GM23338 (cell line): ENCODE measurements around the gene AGFG1.

Source experiments
- CREB1 ChIP-seq: fragments of 250-450 bp; sonication (Bioruptor Pico); IDR thresholded peaks from 2 replicates; pipeline ENCODE4 v1.5.0; 2020; ENCODE audit warnings: low read depth, mild to moderate bottlenecking, moderate library complexity
- EZH2 ChIP-seq: fragments of 200-600 bp; sonication (generic); IDR thresholded peaks from one replicate; pipeline ENCODE4 v1.8.0; 2017; ENCODE audit warnings: antibody characterized with exemption, mild to moderate bottlenecking, low read depth; ENCODE audit not compliant: unreplicated experiment
- EZH2phosphoT487 ChIP-seq: fragments of 200-600 bp; sonication (generic); IDR thresholded peaks from one replicate; pipeline ENCODE4 v1.8.1; 2018; ENCODE audit warnings: antibody characterized with exemption; ENCODE audit not compliant: unreplicated experiment
- JUNB ChIP-seq: IDR thresholded peaks from one replicate; pipeline ENCODE4 v1.6.1; 2016; ENCODE audit warnings: antibody characterized with exemption; ENCODE audit not compliant: unreplicated experiment
- POLR2AphosphoS5 ChIP-seq: IDR thresholded peaks from 2 replicates; pipeline ENCODE4 v1.6.1; 2016; ENCODE audit warnings: antibody characterized with exemption, low read depth
- ZNF331 ChIP-seq: fragments of 250-450 bp; sonication (Bioruptor Pico); IDR thresholded peaks from 2 replicates; pipeline ENCODE4 v1.5.0; 2020; ENCODE audit warnings: low read depth, mild to moderate bottlenecking, moderate library complexity
- TF ChIP-seq, protein P1 (sequence below), 2 experiments: fragments of 200-600 bp in 1 of 2; sonication (generic) in 1 of 2; conservative IDR thresholded peaks; 2 replicates each; pipeline versions ENCODE4 v1.5.1 to v1.6.1; 2016 to 2017; ENCODE audit warnings: antibody characterized with exemption in 2 of 2, low read depth in 2 of 2, mild to moderate bottlenecking in 2 of 2, moderate library complexity in 1 of 2
- TF ChIP-seq, protein P2 (sequence below): IDR thresholded peaks from 2 replicates; pipeline ENCODE4 v1.6.1; 2016; ENCODE audit warnings: antibody characterized with exemption

DNA sequence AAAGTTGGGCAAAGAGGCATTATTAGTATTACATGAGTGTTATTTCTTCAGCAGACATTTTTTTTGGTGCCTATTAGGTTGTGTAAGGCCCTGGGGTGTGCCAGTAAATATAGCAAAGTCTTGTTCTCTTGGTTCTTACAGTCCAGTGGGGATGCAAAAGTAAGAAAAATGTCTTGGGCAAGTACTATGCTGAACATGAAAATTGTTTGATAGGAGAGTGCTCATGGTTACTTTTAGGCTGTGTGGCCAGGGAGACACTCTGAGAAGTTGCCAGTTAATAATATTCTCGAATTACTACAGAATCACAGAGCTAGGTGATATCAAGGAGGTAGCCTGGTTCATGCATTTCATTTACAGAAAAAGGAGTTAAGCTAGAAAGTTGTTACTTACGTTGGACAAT lies 1.9 kb downstream of the AGFG1 start:
- TF ChIP-seq, protein P1, sequence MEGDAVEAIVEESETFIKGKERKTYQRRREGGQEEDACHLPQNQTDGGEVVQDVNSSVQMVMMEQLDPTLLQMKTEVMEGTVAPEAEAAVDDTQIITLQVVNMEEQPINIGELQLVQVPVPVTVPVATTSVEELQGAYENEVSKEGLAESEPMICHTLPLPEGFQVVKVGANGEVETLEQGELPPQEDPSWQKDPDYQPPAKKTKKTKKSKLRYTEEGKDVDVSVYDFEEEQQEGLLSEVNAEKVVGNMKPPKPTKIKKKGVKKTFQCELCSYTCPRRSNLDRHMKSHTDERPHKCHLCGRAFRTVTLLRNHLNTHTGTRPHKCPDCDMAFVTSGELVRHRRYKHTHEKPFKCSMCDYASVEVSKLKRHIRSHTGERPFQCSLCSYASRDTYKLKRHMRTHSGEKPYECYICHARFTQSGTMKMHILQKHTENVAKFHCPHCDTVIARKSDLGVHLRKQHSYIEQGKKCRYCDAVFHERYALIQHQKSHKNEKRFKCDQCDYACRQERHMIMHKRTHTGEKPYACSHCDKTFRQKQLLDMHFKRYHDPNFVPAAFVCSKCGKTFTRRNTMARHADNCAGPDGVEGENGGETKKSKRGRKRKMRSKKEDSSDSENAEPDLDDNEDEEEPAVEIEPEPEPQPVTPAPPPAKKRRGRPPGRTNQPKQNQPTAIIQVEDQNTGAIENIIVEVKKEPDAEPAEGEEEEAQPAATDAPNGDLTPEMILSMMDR (conservative IDR thresholded peaks at IDR 0.05; ENCODE audit: low read depth in 2 of 2) = no peak
- TF ChIP-seq POLR2AphosphoS5 (no peak), EZH2 (no peak), EZH2phosphoT487 (no peak), JUNB (no peak), CREB1 (CRISPR knock-in tag) (no peak), ZNF331 (CRISPR knock-in tag) (no peak)
- TF ChIP-seq, protein P2, sequence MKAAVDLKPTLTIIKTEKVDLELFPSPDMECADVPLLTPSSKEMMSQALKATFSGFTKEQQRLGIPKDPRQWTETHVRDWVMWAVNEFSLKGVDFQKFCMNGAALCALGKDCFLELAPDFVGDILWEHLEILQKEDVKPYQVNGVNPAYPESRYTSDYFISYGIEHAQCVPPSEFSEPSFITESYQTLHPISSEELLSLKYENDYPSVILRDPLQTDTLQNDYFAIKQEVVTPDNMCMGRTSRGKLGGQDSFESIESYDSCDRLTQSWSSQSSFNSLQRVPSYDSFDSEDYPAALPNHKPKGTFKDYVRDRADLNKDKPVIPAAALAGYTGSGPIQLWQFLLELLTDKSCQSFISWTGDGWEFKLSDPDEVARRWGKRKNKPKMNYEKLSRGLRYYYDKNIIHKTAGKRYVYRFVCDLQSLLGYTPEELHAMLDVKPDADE = no peak
